Stimulated activated naive B cell treated with anti-CD40 and anti-IgM and Interleukin-4, amounts not matched to agents 10 μg/mL and 1 μg/mL and 100 μg/mL, for 72 hours (primary cell): Measurements from ENCODE around the gene IMPA2.
"Not testable (repeated sequence)": the region's sequence is repeated elsewhere in the genome, so short reads cannot be mapped to it uniquely, and the experiment has no call there.

ENCODE experiments used
- ATAC-seq, 2 donors: fragments of 150-1000 bp; cut with Tn5 transposase; replicated peaks; 2 replicates each; pipeline ENCODE4 v1.10.0; 2021; ENCODE audit warnings: moderate library complexity in 1 of 2
- DNase-seq: peaks from one replicate; pipeline ENCODE4 v3.0.0; 2021
- H3K27ac Mint-ChIP-seq: one replicate; pipeline ENCODE4 v1.8.0; 2022; ENCODE audit warnings: mild to moderate bottlenecking, mixed read lengths
- H3K27me3 Mint-ChIP-seq, 2 donors: one replicate each; pipeline ENCODE4 v1.8.0; 2022; ENCODE audit warnings: mixed read lengths in 2 of 2
- H3K36me3 Mint-ChIP-seq, 2 donors: one replicate each; pipeline ENCODE4 v1.8.0; 2022; ENCODE audit warnings: mixed read lengths in 2 of 2, mild to moderate bottlenecking in 1 of 2
- H3K4me1 Mint-ChIP-seq, 2 donors: one replicate each; pipeline ENCODE4 v1.8.0; 2022; ENCODE audit warnings: mixed read lengths in 2 of 2, mild to moderate bottlenecking in 1 of 2
- H3K4me3 Mint-ChIP-seq, 2 donors: one replicate each; pipeline ENCODE4 v1.8.0; 2022; ENCODE audit warnings: mild to moderate bottlenecking in 2 of 2, mixed read lengths in 2 of 2, moderate library complexity in 1 of 2
- H3K9me3 Mint-ChIP-seq, 2 donors: one replicate each; pipeline ENCODE4 v1.8.0; 2022; ENCODE audit warnings: mixed read lengths in 2 of 2, mild to moderate bottlenecking in 1 of 2

IMPA2 gene

DNA sequence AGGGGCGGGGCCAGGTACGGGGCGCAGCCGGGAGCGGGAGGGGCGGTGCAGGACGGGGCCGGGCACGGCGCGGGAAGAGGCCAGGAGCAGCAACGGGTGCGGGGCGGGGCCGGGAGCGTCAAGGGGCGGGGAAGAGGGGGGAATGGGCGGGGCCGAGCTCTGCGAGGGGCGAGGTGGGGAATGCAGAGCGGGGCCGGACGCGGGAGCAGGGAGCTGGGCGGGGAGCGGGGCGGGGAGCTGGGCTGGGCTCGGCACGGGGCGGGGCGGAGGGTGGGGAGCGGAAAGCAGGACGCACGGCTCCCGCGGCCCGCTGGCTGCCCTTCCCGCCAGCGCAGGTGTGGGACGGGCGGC lies at the start of gene IMPA2:
IMPA2 (plus strand) TSS at position 316 of the 351 bp plus-strand sequence. CDS start 163 bp downstream, outside the sequence.
- H3K27ac Mint-ChIP-seq: peak within 1 kb of the TSS; percentile 81
- H3K36me3 Mint-ChIP-seq: no peaks in the 10 kb centered on the region
- ATAC-seq: no peak
- no peaks in the 10 kb centered on the region for H3K9me3 Mint-ChIP-seq
- DNase-seq: no peak
- H3K4me1 Mint-ChIP-seq: peaks cover 11 to 25% of the 10 kb centered on the region in 2 donors
- H3K27me3 Mint-ChIP-seq: no peaks in the 10 kb centered on the region
- H3K4me3 Mint-ChIP-seq: peak within 1 kb of the TSS; percentile 87 to 88

DNA sequence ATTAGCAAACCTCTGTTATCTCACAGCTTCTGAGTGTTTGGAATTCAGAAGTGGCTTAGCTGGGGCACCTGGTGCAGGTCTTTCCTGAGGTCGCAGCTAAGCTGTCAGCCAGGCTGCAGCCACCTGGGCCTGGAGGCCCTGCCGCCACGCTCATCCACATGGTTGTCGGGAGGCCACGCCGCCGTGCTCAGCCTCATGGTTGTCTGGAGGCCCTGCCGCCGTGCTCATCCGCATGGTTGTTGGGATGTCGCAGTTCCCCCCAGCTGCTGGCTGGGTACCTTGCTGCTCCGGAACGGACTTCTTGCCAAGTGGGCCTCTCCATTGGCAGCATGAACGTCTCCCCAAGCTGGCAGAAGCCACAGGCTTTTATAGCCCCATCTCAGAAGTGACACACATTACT lies 48.9 kb upstream of the IMPA2 start:
- H3K27ac Mint-ChIP-seq: no peak overlapping the region
- H3K9me3 Mint-ChIP-seq: no peaks in the 10 kb centered on the region
- no peak for DNase-seq
- H3K27me3 Mint-ChIP-seq: no peaks in the 10 kb centered on the region
- no peak for ATAC-seq
- H3K4me1 Mint-ChIP-seq: no peaks in the 10 kb centered on the region
- no peaks in the 10 kb centered on the region for H3K36me3 Mint-ChIP-seq
- no peak overlapping the region for H3K4me3 Mint-ChIP-seq

DNA sequence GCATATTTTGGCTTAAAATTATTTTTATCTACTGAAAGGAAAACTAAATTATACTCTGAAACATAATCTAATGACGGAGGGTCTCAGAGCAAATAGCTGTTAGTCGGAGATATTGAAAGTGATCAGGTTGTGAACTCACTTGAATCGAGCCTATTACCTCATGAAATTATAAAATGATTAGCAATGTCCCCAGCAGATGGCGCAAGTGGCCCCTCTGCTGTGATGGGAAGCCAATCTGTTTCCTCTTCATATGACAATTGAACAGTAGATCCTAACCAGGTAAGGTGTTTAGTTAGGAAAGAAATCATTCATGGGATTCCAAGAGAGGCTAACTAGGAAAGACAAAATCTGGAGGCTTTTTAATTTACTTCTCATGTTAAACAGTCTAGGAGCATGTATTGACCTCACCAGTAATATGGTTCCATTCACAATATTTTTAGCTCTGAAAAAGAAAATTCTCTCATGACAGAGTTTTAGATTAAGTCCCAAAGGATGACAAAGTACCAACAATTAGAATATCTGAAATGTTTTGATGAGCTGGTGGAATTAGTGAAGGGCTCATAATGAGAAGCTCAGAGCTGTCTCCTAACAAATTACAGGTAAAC lies 43.3 kb upstream of the IMPA2 start:
- H3K27me3 Mint-ChIP-seq: no peaks in the 10 kb centered on the region
- no peak overlapping the region for H3K4me3 Mint-ChIP-seq
- DNase-seq (peak; percentile 56), ATAC-seq (peak; percentile 69 to 74)
- H3K4me1 Mint-ChIP-seq: peaks cover 0 to 5% of the 10 kb centered on the region in 2 donors
- no peak overlapping the region for H3K27ac Mint-ChIP-seq
- H3K9me3 Mint-ChIP-seq: no peaks in the 10 kb centered on the region
- H3K36me3 Mint-ChIP-seq: no peaks in the 10 kb centered on the region

DNA sequence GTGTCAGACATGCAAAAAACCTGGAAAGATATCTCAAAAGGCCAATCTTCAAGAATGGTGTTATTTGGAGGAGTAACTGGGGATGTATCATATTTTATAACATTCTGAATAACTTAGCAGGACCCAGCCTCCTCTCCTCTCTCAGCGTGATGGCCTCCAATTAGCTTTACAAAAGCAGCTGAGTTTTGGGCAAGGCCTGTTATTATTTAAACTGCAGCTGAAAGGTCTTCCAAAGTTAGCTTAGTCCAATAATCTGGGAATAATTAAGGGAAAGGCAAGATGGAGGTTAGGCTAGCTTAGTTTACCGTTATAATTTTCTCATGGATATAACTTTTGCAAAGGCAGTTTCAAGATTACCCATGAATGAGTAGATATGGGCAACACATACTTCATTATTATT lies 40.4 kb upstream of the IMPA2 start:
- Mint-ChIP-seq H3K4me3 (no peak overlapping the region), H3K36me3 (no peaks in the 10 kb centered on the region), H3K9me3 (no peaks in the 10 kb centered on the region), H3K27ac (no peak overlapping the region), H3K4me1 (peaks cover 0 to 5% of the 10 kb centered on the region in 2 donors), H3K27me3 (no peaks in the 10 kb centered on the region)
- DNase-seq: no peak
- ATAC-seq: no peak

DNA sequence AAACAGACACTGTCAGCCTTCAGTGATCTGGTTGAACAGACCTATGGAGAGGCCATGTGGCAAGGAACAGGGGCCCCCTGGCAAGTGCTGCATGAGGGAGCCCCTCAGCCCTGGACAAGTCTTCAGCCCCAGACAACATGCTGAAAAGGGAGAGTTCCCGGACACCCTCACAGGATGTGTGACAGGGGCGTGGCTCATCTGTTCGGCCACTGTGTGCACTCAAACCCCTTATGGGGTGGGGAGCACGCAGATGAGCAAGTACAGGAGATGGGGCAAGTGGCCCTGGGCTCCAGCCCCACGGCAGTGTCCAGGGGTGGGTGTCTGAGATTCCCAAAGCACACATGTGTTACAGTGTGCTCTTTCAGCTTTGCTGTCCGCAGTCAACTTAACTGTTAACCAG lies 37.8 kb upstream of the IMPA2 start:
- H3K4me1 Mint-ChIP-seq: peaks cover 3 to 13% of the 10 kb centered on the region in 2 donors
- H3K36me3 Mint-ChIP-seq: no peaks in the 10 kb centered on the region
- no peak overlapping the region for H3K27ac Mint-ChIP-seq
- no peak overlapping the region for H3K4me3 Mint-ChIP-seq
- DNase-seq: no peak
- no peaks in the 10 kb centered on the region for H3K9me3 Mint-ChIP-seq
- no peak for ATAC-seq
- no peaks in the 10 kb centered on the region for H3K27me3 Mint-ChIP-seq

DNA sequence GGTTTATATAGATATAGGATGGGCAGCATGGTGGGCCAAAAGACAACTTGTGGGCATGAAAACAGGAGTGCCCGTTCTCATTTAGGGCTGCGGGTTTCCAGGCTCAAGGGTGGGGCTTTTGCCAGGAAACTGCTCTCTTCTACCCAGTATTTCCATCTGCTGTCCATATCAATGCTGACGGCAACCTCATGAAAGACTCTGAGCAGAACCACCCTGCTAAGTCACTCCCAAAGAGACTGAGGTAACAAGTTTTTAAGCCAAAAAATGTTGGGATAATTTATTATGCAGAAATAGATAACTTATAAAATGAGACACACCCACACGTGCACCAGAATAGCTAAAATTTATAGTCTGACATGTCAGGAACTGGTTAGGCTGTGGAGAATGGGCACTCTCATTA lies 37.1 kb upstream of the IMPA2 start:
- H3K4me1 Mint-ChIP-seq: peaks cover 3 to 13% of the 10 kb centered on the region in 2 donors
- no peak for DNase-seq
- no peak for ATAC-seq
- H3K36me3 Mint-ChIP-seq: no peaks in the 10 kb centered on the region
- H3K9me3 Mint-ChIP-seq: no peaks in the 10 kb centered on the region
- no peaks in the 10 kb centered on the region for H3K27me3 Mint-ChIP-seq
- no peak overlapping the region for H3K4me3 Mint-ChIP-seq
- H3K27ac Mint-ChIP-seq: no peak overlapping the region

DNA sequence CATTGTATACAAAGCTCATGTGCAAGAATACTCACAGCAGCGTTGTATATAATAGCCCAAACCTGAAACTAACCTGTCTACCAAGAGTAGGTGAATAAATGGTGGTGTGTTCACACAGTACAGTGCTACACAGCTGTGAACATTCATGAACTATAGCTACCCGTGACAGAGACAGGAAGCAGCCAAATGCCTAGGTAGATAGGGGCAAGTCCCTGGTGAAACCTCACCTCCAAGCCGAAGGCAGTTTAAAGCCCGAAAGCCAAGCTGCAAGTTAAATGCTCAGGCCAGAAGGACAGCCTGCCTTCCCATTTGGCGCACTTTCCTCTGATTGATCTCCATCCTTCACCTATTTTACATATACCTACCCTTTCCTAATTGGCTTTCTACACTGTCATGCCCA lies 36.5 kb upstream of the IMPA2 start:
- Mint-ChIP-seq H3K27me3 (no peaks in the 10 kb centered on the region), H3K27ac (no peak overlapping the region), H3K9me3 (no peaks in the 10 kb centered on the region), H3K4me3 (no peak overlapping the region), H3K36me3 (no peaks in the 10 kb centered on the region), H3K4me1 (peaks cover 3 to 13% of the 10 kb centered on the region in 2 donors)
- ATAC-seq (no peak), DNase-seq (no peak)

DNA sequence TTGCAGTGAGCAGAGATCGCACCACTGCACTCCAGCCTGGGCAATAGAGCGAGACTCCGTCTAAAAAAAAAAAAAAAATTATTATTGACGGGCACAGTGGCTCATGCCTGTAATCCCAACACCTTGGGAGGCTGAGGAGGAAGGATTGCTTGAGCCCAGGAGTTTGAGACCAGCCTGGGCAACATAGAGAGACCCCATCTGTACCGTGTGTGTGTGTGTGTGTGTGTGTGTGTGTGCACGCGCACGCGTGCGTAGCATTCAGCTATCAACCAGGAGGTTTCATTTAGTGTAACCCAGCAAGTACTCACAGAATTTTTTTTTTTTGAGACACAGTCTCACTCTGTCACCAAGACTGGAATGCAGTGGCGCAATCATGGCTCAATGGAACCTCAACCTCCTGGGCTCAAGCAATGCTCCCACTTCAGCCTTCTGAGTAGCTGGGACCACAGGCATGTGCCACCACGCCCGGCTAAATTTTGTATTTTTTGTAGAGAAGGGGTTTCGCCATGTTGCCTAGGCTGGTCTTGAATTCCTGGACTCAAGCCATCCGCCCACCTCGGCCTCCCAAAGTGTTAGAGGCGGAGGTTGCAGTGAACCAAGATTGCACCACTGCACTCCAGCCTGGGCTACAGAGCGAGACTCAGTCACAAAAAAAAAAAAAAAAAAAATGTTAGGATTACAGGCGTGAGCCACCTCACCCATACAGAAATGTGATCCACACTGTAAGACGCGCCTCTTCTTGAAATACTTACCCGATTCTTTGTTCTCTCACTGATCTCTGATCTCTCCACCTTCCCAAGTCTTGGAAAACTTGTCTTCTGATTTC lies 35.3 kb upstream of the IMPA2 start:
- H3K4me3 Mint-ChIP-seq: peak overlapping the region in 1 of 2 donors; percentile 59
- not testable (repeated sequence) for H3K36me3 Mint-ChIP-seq, H3K9me3 Mint-ChIP-seq, H3K27me3 Mint-ChIP-seq, H3K27ac Mint-ChIP-seq, DNase-seq, ATAC-seq
- H3K4me1 Mint-ChIP-seq: peaks cover 3 to 13% of the 10 kb centered on the region in 2 donors

DNA sequence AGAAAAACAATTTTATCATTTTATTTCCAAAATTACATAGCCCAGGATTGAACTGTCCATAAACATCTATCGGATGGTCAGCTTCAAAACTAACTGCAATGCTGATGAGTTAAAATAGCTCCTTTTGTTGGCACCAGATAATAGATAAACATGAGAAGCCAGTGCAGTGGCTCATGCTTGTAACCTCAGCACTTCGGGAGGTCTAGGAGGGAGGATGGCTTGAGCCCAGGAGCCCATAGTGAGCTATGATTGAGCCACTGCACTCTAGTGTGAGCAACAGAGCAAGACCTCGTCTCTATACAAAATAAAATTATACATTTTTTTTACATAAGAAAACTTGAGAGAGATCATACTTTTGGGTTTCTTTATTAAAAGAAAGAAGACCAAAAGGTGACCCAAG lies 34.6 kb upstream of the IMPA2 start:
- DNase-seq (no peak), ATAC-seq (peak; percentile 35 to 45)
- H3K4me1 Mint-ChIP-seq: peaks cover 3 to 13% of the 10 kb centered on the region in 2 donors
- peak overlapping the region; percentile 47 for H3K27ac Mint-ChIP-seq
- no peaks in the 10 kb centered on the region for H3K36me3 Mint-ChIP-seq
- H3K9me3 Mint-ChIP-seq: no peaks in the 10 kb centered on the region
- no peaks in the 10 kb centered on the region for H3K27me3 Mint-ChIP-seq
- peak overlapping the region; percentile 59 for H3K4me3 Mint-ChIP-seq

DNA sequence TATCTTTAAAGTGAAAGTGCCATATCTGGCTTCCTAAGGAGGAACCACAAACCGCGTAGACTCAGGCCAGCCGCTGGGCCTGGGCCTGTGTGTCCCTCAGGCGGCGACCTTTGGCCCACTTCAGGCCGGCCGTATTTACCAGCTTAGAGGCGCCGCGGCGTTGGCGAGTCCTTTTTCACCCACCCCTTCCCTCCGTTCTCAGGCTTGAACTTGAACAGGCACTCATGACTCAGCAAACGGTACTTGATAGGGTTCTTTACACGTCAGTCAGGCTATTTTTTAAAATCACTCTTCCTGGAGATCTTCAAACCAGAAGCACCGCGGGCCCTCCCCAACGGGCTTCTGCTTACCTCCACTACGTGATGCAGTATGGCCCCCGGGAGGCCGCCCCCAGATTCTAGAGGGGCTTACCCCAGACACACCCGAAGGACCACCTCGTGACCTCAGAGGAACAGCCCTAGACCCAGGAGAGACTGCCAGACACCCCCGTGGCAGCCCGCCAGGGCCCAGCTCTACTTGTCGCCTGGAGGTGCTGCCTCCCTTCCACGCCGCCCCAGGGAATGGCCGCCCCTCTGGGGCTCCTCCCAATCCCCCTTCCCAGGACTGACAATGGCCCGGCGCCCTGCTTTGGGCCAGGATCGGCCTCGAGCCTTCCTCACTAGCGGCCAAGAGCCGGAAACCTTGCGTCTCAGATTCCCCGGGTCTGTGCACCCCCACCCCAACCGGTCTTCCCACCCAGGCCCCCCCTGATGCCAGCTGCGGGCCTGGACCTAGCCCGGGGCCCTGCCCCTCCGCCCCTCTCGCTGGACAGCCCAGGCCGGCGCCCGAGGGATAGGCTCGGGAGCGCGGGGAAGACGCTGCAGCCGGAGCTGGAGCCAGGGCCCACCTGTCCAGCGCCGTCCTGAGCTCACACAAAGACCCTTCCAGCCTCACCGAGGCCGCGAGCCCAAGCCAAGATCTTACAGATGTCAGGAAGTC lies 33.8 kb upstream of the IMPA2 start:
- DNase-seq (peak; percentile 64), ATAC-seq (peak; percentile 86 to 89)
- no peaks in the 10 kb centered on the region for H3K36me3 Mint-ChIP-seq
- no peaks in the 10 kb centered on the region for H3K9me3 Mint-ChIP-seq
- H3K4me1 Mint-ChIP-seq: peaks cover 3 to 13% of the 10 kb centered on the region in 2 donors
- H3K27me3 Mint-ChIP-seq: no peaks in the 10 kb centered on the region
- peak overlapping the region; percentile 93 for H3K27ac Mint-ChIP-seq
- peak overlapping the region; percentile 88 to 94 for H3K4me3 Mint-ChIP-seq

DNA sequence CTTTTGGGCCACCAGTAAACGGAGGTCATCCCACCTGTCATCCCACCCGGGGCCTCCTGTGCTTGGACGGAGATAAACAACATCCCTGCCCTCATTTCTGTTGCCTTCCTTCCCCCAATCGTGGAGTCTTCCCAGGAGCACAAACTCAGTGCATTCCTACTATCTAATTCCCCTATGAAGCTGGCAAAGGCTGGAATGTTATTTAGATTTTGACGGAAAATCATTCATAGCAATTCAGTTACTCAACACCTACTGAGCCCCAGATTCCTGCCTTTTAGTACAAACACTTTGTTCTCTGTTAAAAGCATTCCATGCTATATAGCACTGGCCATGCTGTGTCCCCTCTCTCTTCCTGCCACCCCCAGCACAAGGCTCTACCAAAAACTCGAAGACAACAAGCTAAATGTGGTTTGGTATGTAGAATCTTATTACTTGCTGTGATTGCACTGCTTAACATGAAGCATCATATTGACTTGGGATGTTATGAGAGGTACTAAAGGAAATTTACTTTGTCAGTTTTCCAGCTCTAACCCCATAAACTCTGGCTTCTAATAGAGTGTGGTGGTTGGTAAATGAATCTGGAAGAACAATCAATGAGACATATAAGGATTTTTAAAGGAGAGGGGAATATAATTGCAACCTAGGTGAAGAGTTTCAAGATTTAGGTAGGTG lies 32.3 kb upstream of the IMPA2 start:
- DNase-seq: no peak
- H3K4me1 Mint-ChIP-seq: peaks cover 3 to 13% of the 10 kb centered on the region in 2 donors
- H3K9me3 Mint-ChIP-seq: no peaks in the 10 kb centered on the region
- no peak overlapping the region for H3K4me3 Mint-ChIP-seq
- H3K27me3 Mint-ChIP-seq: no peaks in the 10 kb centered on the region
- ATAC-seq: no peak
- peak overlapping the region; percentile 37 for H3K27ac Mint-ChIP-seq
- H3K36me3 Mint-ChIP-seq: no peaks in the 10 kb centered on the region

DNA sequence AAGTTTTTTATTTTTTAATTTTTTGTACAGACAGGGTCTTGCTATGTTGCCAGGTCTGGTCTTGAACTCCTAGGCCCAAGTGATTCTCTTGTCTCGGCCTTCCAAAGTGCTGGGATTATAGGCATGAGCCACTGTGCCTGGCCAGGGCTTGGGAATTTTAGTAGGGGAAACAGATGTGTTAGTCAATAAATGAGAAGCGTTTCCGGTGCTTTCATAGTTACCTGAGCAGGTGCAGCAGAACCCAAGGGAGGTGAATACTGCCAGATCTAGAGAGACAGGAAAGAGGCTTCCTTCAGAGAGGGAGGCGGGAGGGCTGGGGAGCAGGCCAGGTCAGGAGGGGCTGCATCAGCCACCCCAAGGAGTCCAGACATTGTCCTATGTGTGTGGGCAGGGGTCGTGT lies 30.5 kb upstream of the IMPA2 start:
- Mint-ChIP-seq H3K36me3 (no peaks in the 10 kb centered on the region), H3K9me3 (peaks cover 0 to 2% of the 10 kb centered on the region in 2 donors), H3K4me1 (peaks cover 3 to 13% of the 10 kb centered on the region in 2 donors), H3K27ac (no peak overlapping the region), H3K27me3 (no peaks in the 10 kb centered on the region), H3K4me3 (no peak overlapping the region)
- ATAC-seq (no peak), DNase-seq (no peak)

DNA sequence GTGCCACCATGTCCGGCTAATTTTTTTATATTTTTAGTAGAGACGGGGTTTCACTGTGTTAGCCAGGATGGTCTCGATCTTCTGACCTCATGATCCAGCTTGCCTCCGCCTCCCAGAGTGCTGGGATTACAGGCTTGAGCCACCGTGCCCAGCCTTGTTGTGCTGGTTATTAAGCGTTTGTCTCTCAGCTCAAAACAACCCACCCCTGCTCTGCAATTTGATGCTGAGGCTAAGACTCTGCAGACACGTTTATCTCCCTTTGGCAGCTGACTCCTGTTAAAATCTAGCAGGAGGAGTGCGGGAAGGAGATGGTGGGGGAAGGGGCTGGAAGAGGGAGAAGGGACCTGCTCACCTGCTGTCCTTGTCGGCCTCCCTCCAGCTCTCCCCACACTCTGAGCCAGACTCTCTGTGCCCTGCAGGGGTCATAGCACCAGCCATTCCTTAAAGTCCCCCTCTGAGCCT lies 29.9 kb upstream of the IMPA2 start:
- H3K27me3 Mint-ChIP-seq: no peaks in the 10 kb centered on the region
- H3K27ac Mint-ChIP-seq: no peak overlapping the region
- peaks cover 3 to 13% of the 10 kb centered on the region in 2 donors for H3K4me1 Mint-ChIP-seq
- peaks cover 0 to 2% of the 10 kb centered on the region in 2 donors for H3K9me3 Mint-ChIP-seq
- ATAC-seq (no peak), DNase-seq (no peak)
- no peaks in the 10 kb centered on the region for H3K36me3 Mint-ChIP-seq
- no peak overlapping the region for H3K4me3 Mint-ChIP-seq

DNA sequence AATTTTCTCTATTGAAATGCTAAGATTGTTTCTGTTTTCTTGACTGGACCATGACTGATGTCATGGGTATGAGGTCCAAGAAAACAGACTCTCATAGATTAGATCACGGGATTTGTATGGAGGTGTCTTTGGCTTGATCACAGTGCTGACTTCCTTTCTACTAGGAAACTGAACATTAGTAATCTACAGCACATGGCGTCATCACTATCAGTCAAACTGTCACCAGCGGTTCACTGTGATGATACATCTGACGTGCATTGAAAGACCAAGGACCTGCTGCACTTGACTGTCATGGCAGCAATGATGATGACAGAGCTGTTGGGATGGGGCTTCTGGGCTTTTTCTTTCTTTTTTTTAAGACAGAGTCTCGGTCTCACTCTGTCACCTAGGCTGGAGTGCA lies 28.2 kb upstream of the IMPA2 start:
- peaks cover 6 to 11% of the 10 kb centered on the region in 2 donors for H3K36me3 Mint-ChIP-seq
- peaks cover 7% of the 10 kb centered on the region in 2 donors for H3K27me3 Mint-ChIP-seq
- no peak overlapping the region for H3K27ac Mint-ChIP-seq
- H3K4me1 Mint-ChIP-seq: no peaks in the 10 kb centered on the region
- H3K9me3 Mint-ChIP-seq: peaks cover 11 to 12% of the 10 kb centered on the region in 2 donors
- H3K4me3 Mint-ChIP-seq: no peak overlapping the region
- ATAC-seq: no peak
- DNase-seq: no peak
